GM19468 (cell line): ENCODE data around the gene TRPM7.
"Not testable (repeated sequence)": the region's sequence is repeated elsewhere in the genome, so short reads cannot be mapped to it uniquely, and the experiment has no call there.

Source experiments
- ATAC-seq: cut with Tn5 transposase; IDR thresholded peaks from one replicate; pipeline ENCODE4 v1.9.1; 2021; ENCODE audit warnings: mild to moderate bottlenecking, moderate library complexity, moderate number of reproducible peaks; ENCODE audit not compliant: unreplicated experiment; ENCODE audit errors: extremely low read depth

Gene TRPM7

DNA sequence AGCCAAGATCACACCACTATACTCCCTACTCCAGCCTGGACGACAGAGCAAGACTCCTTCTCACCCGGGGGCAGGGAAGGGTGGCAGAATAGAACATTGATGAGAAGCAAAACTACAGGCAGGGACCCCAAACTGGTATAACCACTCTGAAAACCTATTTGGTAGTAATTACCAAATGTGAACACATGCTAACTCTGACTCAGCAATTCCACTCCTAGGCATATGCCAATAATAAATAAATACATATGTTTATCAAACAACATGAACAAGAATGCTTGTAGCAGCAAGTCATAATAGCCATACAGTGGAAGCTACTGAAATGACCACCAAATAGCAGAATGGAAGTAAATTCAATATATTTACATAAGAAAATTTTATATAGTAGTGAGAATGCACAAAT is 109.1 kb downstream of the TRPM7 start:
- no peak for ATAC-seq

- ATAC-seq: no peak
Observed at GRCh38 chr15:50576166-50576565, 110.4 kb downstream of the TRPM7 start.

- ATAC-seq: not testable (repeated sequence)
Observed at GRCh38 chr15:50573842-50574241, 112.8 kb downstream of the TRPM7 start.

- ATAC-seq: no peak
Observed at GRCh38 chr15:50563756-50564155, 122.8 kb downstream of the TRPM7 start.

GRCh38 chr15:50562735-50563640 is 123.6 kb downstream of the TRPM7 start:
- ATAC-seq: no peak

DNA sequence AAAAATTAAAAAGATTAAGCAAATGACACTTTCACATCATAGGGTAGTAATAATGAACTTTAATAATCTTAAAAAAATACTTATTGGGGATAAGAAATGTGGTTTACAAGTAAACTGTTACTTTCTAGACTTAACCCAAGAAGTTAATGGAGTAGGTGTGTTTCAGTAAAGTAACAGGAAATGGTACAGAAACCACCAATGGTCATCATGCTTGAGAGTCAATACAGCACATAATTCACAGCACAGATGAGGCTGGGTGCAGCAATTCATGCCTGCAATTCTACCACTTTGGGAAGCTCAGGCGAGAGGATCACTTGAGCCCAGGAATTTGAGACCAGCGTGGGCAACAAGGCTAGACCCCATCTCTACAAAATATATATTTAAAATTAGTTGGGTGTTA is 128.6 kb downstream of the TRPM7 start:
- ATAC-seq: no peak

GRCh38 chr15:50556642-50557371 is 129.8 kb downstream of the TRPM7 start:
- ATAC-seq: no peak

DNA sequence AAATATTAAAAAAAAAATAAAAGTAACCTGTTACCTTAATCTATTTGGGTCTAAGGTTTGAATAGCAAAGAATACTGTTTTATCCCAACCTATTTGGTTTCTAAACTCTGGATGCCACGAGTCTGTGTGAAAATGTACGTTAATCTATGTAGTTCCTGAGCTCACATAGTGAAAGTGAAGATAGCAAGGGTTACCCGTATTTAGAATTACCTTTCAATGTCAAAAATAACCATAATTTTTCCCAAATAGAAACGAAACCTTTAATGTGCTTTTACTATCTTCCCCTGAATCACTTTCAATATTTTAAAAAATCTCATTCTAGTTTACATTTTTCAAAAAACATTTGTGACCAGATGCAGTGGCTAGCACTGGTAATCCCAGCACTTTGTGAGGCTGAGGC is 134.4 kb downstream of the TRPM7 start:
- ATAC-seq: no peak

DNA sequence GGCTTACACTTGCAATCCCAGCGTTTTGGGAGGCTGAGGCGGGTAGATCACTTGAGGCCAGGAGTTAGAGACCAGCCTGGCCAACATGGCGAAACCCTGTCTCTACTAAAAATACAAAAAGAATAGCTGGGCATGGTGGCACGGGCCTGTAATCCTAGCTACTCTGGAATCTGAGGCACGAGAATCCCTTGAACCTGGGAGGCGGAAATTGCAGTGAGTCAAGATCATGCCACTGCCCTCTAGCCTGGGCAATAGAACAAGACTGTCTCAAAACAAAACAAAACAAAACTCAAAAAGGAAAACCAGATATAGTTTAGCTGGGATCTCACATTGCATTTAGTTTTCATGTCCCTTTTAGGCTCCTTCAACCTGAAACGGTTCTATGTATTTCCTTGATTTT is 137.3 kb downstream of the TRPM7 start:
- ATAC-seq: no peak

- no peak for ATAC-seq
Observed at GRCh38 chr15:50546566-50546965, 140.0 kb downstream of the TRPM7 start, which contains the start of gene USP50. USP50 (minus strand) TSS chr15:50546666; CDS start chr15:50546525, 141 bp downstream.

GRCh38 chr15:50544368-50544767 is 142.2 kb downstream of the TRPM7 start:
- no peak for ATAC-seq

DNA sequence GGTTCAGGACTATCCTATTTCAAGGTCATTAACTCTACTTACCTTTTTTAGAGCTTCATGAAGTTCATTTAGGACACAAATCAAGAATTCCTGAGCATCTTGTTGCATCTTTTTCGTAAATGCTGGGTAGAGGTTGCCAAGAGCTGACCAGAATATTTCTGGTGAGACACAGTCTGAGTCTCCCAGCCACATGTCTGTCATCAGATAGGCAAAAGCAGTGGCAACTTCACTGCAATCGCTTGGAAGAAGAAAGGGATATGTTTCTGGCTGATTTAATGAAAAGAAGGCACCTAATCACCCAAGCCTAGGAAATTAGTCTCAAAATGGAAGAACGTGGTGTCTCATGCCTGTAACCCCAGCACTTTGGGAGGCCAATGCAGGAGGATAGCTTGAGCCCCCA is 143.0 kb downstream of the TRPM7 start:
- ATAC-seq: no peak

DNA sequence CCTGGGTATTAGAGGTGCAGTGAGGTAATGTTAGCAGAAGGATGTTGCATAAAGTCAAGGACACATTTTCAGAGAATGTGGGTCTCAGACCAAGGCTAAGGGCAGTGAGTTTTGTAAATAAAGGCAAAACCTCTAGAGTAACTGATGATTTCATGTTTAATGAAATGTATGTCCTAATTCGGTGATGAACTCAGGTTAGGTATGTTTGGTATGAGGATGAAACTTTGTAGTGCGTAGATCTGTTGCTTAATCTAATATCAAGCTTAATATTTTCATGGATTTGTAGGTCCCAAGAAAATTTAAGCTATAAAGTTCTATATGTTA is 143.7 kb downstream of the TRPM7 start:
- no peak for ATAC-seq

DNA sequence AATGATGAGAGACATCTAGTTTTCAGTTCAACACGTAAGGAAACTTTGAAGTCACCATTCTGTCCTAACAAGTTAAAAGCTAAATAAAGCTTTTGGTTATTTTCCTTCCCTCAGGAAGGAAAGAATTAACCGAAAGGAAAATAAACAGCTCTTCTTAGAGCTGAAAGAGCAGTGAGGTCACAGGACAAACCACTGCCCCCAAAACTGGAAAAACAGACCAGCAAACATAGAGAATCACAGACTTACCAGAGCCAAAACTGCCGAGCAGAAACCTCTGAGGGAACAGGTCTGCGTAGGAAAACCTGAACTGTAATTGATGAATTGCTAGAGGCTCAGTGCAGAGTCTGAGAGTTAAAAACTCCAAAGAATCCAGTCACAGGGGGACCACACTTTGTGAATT is 154.8 kb downstream of the TRPM7 start:
- no peak for ATAC-seq

DNA sequence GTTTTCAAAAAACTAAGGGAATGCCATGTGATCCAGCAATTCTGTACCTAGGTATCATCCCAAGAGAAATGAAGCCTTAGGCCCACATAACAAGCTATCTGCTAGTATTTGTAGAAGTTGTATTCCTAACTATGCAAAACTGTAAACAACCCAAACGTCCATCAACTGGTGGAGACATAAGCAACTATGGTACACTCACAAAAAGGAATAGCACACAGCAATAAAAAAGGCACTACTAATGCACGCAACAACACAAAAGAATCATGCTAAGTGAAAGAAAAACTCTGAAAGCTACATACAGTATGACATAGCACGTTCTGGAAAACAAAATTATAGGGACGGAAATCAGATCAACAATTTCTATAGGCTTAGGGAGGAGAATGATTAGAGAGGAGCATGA is 155.4 kb downstream of the TRPM7 start:
- no peak for ATAC-seq

- no peak for ATAC-seq
Observed at GRCh38 chr15:50523851-50524251, 162.7 kb downstream of the TRPM7 start.

DNA sequence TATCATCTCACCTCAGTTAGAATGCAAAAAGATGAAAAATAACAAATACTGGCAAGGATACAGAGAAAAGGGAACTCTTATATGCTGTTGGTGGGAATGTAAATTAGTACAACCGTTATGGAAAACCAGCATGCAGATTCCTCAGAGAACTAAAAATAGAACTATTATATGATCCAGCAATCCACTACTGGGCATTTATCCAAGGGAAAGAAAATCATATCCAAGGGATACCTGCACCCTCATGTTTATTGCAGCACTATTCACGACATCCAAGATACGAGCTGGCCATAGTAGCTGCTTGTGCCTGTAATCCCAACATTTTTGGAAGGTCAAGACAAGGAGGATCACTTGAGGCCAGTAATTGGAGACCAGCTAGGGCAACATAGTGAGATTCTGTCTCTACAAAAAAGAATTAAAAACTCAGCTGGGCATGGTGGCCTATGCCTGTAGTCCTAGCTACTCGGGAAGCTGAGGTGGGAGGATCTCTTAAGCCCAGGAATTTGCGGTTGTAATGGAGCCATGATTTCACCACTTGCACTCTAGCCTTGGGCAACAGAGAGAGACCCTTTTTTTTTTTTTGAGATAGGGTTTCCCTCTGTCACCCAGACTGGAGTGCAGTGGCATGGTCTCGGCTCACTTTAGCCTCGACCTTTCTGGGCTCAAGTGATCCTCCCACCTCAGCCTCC is 166.7 kb downstream of the TRPM7 start:
- no peak for ATAC-seq

GRCh38 chr15:50513001-50513400 is 173.6 kb downstream of the TRPM7 start:
- no peak for ATAC-seq
